ENCODE results near the gene FITM1. TPM values are rescaled to one million over a fixed set of nuclear protein-coding genes. Genes with fewer than 3 reads are reported as not detected.

FITM1 gene, protein sequence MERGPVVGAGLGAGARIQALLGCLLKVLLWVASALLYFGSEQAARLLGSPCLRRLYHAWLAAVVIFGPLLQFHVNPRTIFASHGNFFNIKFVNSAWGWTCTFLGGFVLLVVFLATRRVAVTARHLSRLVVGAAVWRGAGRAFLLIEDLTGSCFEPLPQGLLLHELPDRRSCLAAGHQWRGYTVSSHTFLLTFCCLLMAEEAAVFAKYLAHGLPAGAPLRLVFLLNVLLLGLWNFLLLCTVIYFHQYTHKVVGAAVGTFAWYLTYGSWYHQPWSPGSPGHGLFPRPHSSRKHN
- total RNA-seq (2014; rRNA removed), result 0.55 TPM in 1 of 2 replicates, not detected in the other
- Bru-seq, nascent RNA, result percentile 33 among the genes with signal in this experiment
- BruChase-seq, experiment 1, labeled RNA remaining after a 6-hour chase, result percentile 52 among the genes with signal in this experiment
- BruChase-seq, experiment 2, labeled RNA remaining after a 2-hour chase, result percentile 53 among the genes with signal in this experiment
- long read RNA-seq, result 0 reads

GRCh38 chr14:24130380-24130716, at the start of gene FITM1:
FITM1 (plus strand) TSS chr14:24130659; CDS start chr14:24131564, 905 bp downstream.
- no peak for ATAC-seq
- H3K9ac ChIP-seq (ENCODE audit: low read length), result no peak within 1 kb of the TSS
- H3K27ac ChIP-seq (ENCODE audit: low read length), result no peak within 1 kb of the TSS
- H3K79me2 ChIP-seq (ENCODE audit: low read length), result no peaks in the 10 kb centered on the region
- no peak within 1 kb of the TSS for H3K4me2 ChIP-seq (ENCODE audit: low read length)
- peaks cover 4% of the 10 kb centered on the region for H3K4me1 ChIP-seq (ENCODE audit: insufficient read depth, low read length)
- no peaks in the 10 kb centered on the region for H3K9me2 ChIP-seq (replicated peaks; ENCODE audit: low read length)
- no peaks in the 10 kb centered on the region for H3K9me3 ChIP-seq (ENCODE audit: low read length)
- DNase-seq, result no peak
- ChIA-PET POLR2A (ENCODE audit: unreplicated experiment) (no interaction called here), CTCF (no interaction called here)
- BruUV-seq (replicated peaks), result no TSS peak
- intact Hi-C loops (cut with micrococcal nuclease), result no loop called here
- H2AFZ ChIP-seq (ENCODE audit: low read length), result no peak within 1 kb of the TSS
- TF ChIP-seq EZH2phosphoT487 (IDR thresholded peaks at IDR 0.05; ENCODE audit: borderline replicate concordance, low read length) (no peak), CTCF (conservative IDR thresholded peaks at IDR 0.05; ENCODE audit: low read depth, low read length) (no peak), EZH2 (IDR thresholded peaks at IDR 0.05; ENCODE audit: low read length, unreplicated experiment) (no peak)
- no peaks in the 10 kb centered on the region for H4K20me1 ChIP-seq (ENCODE audit: low read length)
- no peaks in the 10 kb centered on the region for H3K27me3 ChIP-seq (ENCODE audit: low read length)
- H3K36me3 ChIP-seq (ENCODE audit: low read depth, low read length), result no peaks in the 10 kb centered on the region
- H3F3A ChIP-seq (ENCODE audit: low read length, unreplicated experiment), result no peaks in the 10 kb centered on the region
- no peak within 1 kb of the TSS for H3K4me3 ChIP-seq (ENCODE audit: low read length)

DNA sequence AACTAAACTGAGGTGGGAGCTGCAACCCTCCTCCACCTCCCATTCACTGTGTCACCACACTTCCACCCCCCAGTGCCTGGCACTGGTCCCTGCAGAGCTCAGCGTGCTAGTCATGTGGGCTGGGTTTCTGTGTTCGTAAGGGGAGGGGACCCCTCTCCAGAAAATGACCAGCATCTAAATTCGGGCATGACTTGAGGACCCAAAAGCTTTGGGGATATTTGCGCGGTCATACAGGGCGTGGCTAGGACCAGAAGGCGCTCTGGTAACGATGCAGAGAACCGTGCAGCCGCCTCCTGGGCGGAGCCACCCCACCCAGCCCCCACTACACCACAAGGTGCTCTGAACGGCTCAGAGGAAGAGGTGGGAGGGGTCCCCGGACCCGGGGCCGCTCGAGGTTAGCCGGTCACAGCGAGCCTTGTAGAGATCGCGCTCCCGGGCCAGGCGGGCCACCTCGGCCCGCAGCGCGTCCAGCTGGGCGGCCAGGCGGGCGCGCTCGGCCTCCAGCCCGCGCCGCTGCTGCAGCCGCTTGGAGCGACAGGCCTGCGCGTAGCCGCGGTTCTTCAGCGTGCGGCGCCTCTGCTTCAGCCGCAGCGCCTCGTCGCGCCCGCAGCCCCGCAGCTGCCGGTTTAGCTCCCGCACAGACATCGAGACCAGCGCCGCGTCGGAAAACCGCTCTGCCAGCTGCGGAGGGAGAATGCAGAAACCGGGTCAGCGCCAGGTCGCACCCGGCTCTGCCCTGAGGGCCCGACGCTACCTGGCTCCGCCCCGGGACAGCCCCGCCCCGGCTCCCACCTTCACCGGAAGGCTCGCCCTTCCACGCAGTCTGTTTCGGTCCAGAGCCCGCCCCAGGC, 49.3 kb upstream of the FITM1 start:
- ChIA-PET POLR2A (ENCODE audit: unreplicated experiment) (no interaction called here), CTCF (interaction anchor here (0.6 kb wide), 1 partner anchor 645 kb away, joined by 9 read pairs; no protein-coding TSS in a partner anchor)
- no peak overlapping the region for H3K27ac ChIP-seq (ENCODE audit: low read length)
- ATAC-seq (peak; percentile 89), DNase-seq (peak; percentile 59)
- no peaks in the 10 kb centered on the region for H3K27me3 ChIP-seq (ENCODE audit: low read length)
- H2AFZ ChIP-seq (ENCODE audit: low read length), result peak overlapping the region; percentile 67
- H3K4me3 ChIP-seq (ENCODE audit: low read length), result peak overlapping the region; percentile 76
- H3K9me3 ChIP-seq (ENCODE audit: low read length), result no peaks in the 10 kb centered on the region
- H3K9me2 ChIP-seq (replicated peaks; ENCODE audit: low read length), result no peaks in the 10 kb centered on the region
- peak overlapping the region; percentile 81 for H3K4me2 ChIP-seq (ENCODE audit: low read length)
- no TSS peak for BruUV-seq (replicated peaks)
- no peaks in the 10 kb centered on the region for H3K79me2 ChIP-seq (ENCODE audit: low read length)
- H3K9ac ChIP-seq (ENCODE audit: low read length), result peak overlapping the region; percentile 37; the same call in 1 of the 2 replicates
- TF ChIP-seq EZH2phosphoT487 (IDR thresholded peaks at IDR 0.05; ENCODE audit: borderline replicate concordance, low read length) (no peak), EZH2 (IDR thresholded peaks at IDR 0.05; ENCODE audit: low read length, unreplicated experiment) (no peak), CTCF (conservative IDR thresholded peaks at IDR 0.05; ENCODE audit: low read depth, low read length) (no peak)
- intact Hi-C loops (cut with micrococcal nuclease), result no loop called here
- no peaks in the 10 kb centered on the region for H4K20me1 ChIP-seq (ENCODE audit: low read length)
- H3K4me1 ChIP-seq (ENCODE audit: insufficient read depth, low read length), result peaks cover 12% of the 10 kb centered on the region
- H3F3A ChIP-seq (ENCODE audit: low read length, unreplicated experiment), result no peaks in the 10 kb centered on the region
- H3K36me3 ChIP-seq (ENCODE audit: low read depth, low read length), result no peaks in the 10 kb centered on the region

All from PC-3 (cell line).